Upper lobe of left lung (tissue), 4 donors: ENCODE data around the gene SDK2.

Source experiments
- POLR2A ChIP-seq, 4 donors: fragments of 450-650 bp; IDR thresholded peaks; one replicate each; pipeline ENCODE4 v1.5.1; 2016 to 2017; ENCODE audit warnings: antibody characterized with exemption in 4 of 4, mild to moderate bottlenecking in 2 of 4
- POLR2AphosphoS5 ChIP-seq, 2 donors: sonication (generic); formaldehyde crosslinking; IDR thresholded peaks; one replicate each; pipeline ENCODE4 v1.5.1; 2017; ENCODE audit warnings: antibody characterized with exemption in 2 of 2
- TF ChIP-seq, protein P1 (sequence below), 6 experiments: fragments of 450-650 bp in 4 of 6; fragments of 200-600 bp in 2 of 6; sonication (generic) in 2 of 6; IDR thresholded peaks; one replicate each; pipeline ENCODE4 v1.5.1; 2016 to 2019; ENCODE audit warnings: antibody characterized with exemption in 6 of 6

DNA sequence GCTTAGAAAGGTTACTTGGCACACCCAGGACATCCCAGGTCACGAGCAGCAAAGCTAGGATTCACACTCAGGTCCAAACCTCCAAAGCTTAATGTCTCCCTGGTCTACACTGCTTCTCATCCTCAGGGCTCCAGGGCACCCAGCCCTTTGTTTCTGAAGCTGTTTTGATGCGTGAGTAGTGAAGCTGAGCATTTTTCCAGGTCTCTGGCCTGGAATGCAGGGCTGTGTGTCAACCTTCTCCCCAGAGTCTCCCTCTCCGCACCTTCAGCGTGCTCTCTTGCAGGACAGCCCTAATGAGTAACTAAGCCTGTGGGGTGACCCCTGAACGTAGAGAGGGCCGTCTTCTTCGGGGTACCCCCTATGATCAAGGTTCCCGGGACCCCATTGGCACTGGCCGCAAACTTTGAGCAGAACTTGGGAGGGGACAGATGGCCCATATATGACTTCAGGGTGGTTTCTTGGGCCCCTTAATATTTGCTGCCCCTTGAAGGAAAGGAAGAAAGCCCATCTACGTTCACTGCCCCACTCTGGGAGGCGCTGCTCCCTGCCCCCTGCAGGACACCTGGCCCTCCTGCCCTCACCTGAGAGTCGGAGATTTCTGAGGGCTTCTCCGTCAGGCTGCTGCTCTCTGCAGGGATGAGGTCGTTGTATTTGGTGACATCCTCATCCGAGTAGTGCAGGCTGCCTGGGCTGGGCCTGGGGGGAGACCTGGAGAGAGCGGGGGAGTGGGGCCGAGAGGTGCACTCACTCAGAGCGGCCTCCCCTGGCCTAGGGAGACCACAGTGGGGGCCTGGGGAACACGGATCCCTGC is 296.0 kb downstream of the SDK2 start:
- TF ChIP-seq, protein P1, sequence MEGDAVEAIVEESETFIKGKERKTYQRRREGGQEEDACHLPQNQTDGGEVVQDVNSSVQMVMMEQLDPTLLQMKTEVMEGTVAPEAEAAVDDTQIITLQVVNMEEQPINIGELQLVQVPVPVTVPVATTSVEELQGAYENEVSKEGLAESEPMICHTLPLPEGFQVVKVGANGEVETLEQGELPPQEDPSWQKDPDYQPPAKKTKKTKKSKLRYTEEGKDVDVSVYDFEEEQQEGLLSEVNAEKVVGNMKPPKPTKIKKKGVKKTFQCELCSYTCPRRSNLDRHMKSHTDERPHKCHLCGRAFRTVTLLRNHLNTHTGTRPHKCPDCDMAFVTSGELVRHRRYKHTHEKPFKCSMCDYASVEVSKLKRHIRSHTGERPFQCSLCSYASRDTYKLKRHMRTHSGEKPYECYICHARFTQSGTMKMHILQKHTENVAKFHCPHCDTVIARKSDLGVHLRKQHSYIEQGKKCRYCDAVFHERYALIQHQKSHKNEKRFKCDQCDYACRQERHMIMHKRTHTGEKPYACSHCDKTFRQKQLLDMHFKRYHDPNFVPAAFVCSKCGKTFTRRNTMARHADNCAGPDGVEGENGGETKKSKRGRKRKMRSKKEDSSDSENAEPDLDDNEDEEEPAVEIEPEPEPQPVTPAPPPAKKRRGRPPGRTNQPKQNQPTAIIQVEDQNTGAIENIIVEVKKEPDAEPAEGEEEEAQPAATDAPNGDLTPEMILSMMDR (IDR thresholded peaks at IDR 0.05): no peak
- TF ChIP-seq POLR2A (IDR thresholded peaks at IDR 0.05) (no peak), POLR2AphosphoS5 (IDR thresholded peaks at IDR 0.05) (no peak)
